ENCODE data around the gene ZNF771. TPM values are rescaled to one million over a fixed set of nuclear protein-coding genes. Genes with fewer than 3 reads are reported as not detected.

The ZNF771 gene
- total RNA-seq, 1 donor from 2014 or later: 16.3 TPM

DNA sequence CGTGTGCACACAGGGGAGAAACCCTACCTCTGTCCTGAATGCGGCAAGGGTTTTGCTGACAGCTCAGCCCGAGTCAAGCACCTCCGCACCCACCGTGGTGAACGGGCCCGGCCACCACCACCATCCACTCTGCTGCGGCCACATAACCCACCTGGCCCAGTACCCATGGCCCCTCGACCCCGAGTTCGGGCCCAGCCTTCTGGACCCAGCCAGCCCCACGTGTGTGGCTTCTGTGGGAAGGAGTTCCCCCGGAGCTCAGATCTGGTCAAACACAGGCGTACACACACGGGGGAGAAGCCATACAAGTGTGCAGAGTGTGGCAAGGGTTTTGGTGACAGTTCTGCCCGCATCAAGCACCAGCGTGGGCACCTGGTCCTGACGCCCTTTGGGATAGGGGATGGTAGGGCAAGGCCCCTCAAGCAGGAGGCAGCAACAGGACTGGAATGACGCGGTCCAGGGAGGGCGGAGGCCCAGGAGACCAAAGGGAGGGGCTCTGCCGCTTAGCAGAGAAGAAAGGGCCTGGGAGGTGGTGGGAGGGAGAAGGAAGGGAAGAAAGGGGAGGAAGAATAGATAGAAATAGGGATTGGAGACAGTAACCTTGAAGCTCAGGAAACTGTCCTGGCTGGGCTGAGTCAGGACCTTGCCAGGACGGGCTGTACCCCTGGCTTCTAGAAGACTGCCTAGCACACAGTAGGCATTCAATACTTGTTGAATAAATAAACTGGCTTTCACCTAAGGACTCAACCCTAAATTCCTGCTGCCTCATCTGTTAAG, 8.6 kb upstream of the ZNF771 start:
- H3K36me3 Mint-ChIP-seq (ENCODE audit: low read depth, unreplicated experiment): peaks cover 13% of the 10 kb centered on the region
- peaks cover 35% of the 10 kb centered on the region for H3K4me1 Mint-ChIP-seq (ENCODE audit: unreplicated experiment)
- DNase-seq (ENCODE audit: low spot score): no peak
- H3K4me3 Mint-ChIP-seq (ENCODE audit: unreplicated experiment): peak overlapping the region; percentile 73
- peaks cover 15% of the 10 kb centered on the region for H3K27me3 Mint-ChIP-seq (ENCODE audit: unreplicated experiment)
- TF ChIP-seq, protein P1, sequence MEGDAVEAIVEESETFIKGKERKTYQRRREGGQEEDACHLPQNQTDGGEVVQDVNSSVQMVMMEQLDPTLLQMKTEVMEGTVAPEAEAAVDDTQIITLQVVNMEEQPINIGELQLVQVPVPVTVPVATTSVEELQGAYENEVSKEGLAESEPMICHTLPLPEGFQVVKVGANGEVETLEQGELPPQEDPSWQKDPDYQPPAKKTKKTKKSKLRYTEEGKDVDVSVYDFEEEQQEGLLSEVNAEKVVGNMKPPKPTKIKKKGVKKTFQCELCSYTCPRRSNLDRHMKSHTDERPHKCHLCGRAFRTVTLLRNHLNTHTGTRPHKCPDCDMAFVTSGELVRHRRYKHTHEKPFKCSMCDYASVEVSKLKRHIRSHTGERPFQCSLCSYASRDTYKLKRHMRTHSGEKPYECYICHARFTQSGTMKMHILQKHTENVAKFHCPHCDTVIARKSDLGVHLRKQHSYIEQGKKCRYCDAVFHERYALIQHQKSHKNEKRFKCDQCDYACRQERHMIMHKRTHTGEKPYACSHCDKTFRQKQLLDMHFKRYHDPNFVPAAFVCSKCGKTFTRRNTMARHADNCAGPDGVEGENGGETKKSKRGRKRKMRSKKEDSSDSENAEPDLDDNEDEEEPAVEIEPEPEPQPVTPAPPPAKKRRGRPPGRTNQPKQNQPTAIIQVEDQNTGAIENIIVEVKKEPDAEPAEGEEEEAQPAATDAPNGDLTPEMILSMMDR (IDR thresholded peaks at IDR 0.05; ENCODE audit: unreplicated experiment): no peak
- H3K27ac Mint-ChIP-seq (ENCODE audit: unreplicated experiment): peak overlapping the region; percentile 82
- no peaks in the 10 kb centered on the region for H3K9me3 Mint-ChIP-seq (ENCODE audit: unreplicated experiment)

DNA sequence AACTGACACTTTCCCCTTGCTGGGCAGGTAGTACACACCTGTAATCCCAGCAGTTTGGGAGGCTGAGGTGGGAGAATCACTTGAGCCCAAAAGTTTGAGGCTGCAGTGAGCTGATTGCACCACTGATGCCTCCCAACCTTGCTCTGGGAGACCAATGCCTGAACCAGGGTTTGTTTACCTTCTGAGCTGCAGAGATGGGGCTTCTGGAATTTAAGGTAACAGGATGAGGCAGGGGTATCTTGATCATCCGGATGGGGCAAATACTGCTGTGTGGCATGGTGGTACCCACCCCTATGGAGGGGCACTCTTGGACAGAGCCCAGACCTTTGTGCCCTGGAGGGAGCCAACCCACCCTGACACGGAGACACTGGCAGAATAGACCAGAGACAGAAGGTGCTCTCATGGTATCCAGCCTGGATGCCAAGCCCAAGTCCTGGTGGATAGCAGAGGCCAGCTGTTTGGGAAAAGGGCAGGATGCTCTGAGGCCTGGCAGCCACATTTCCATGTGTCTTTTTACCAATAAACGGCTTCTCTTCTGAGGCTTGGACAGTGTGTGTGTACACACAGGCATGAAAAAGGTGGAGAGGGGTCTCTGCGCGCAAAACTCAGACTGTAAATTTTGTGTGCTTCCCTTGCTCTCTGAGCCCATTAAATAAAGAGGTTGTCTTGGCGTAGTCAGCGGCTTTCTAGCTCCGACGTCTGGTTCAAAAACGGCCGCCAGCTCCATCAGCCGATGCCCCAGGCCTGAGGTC, 7.8 kb upstream of the ZNF771 start:
- Mint-ChIP-seq H3K4me1 (ENCODE audit: unreplicated experiment) (peaks cover 27% of the 10 kb centered on the region), H3K27ac (ENCODE audit: unreplicated experiment) (peak overlapping the region; percentile 82), H3K4me3 (ENCODE audit: unreplicated experiment) (peak overlapping the region; percentile 87), H3K36me3 (ENCODE audit: low read depth, unreplicated experiment) (peaks cover 13% of the 10 kb centered on the region), H3K27me3 (ENCODE audit: unreplicated experiment) (peaks cover 13% of the 10 kb centered on the region), H3K9me3 (ENCODE audit: unreplicated experiment) (no peaks in the 10 kb centered on the region)
- TF ChIP-seq, protein P1 (IDR thresholded peaks at IDR 0.05; ENCODE audit: unreplicated experiment): no peak
- DNase-seq (ENCODE audit: low spot score): no peak

DNA sequence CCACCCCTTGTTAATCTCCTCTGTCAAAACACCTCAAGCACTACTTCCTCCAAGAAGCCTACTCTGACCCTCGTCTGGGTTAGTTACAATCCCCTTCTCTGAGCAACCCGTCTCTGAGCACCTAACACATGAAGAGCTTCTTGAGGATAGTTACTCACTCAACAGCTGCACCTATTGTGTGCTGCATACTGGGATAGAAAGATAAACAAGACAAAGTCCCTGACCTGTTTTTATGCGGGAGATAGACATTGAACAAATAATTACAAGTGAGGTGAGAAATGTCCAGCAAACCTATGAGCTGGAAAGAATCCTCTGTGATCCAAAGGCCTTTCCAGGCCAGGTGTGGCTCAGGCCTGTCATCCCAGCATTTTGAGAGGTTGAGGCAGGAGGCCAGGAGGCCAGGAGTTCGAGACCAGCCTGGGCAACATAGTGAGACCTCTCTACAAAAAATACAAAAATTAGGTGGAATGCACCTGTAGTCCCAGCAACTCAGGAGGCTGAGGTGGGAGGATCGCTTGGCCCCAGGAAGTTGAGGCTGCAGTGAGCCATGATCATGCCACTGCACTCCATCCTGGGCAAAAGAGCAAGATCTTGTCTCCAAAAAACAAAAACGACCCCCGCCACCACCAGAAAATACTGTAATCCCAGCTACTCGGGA, 5.5 kb upstream of the ZNF771 start:
- DNase-seq (ENCODE audit: low spot score): no peak
- peak overlapping the region; percentile 33 for H3K27ac Mint-ChIP-seq (ENCODE audit: unreplicated experiment)
- H3K4me1 Mint-ChIP-seq (ENCODE audit: unreplicated experiment): peaks cover 19% of the 10 kb centered on the region
- H3K36me3 Mint-ChIP-seq (ENCODE audit: low read depth, unreplicated experiment): peaks cover 5% of the 10 kb centered on the region
- TF ChIP-seq, protein P1 (IDR thresholded peaks at IDR 0.05; ENCODE audit: unreplicated experiment): no peak
- peaks cover 10% of the 10 kb centered on the region for H3K27me3 Mint-ChIP-seq (ENCODE audit: unreplicated experiment)
- H3K4me3 Mint-ChIP-seq (ENCODE audit: unreplicated experiment): peak overlapping the region; percentile 70
- no peaks in the 10 kb centered on the region for H3K9me3 Mint-ChIP-seq (ENCODE audit: unreplicated experiment)

DNA sequence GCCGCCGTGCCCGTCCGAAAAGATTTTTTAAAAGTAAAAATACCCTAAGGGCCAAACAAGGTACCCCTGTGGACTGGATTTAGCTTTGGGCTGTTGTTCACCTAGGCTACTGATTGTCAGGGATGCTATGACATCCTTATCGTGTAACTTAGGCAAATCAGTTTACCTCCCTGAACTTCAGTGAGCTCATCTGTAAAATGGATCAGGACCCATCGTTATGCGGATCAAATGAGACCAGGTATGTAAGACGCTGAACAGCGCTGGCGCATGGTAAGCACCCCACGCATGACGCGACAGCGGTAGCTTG, 658 bp upstream of the ZNF771 start:
- Mint-ChIP-seq H3K4me3 (ENCODE audit: unreplicated experiment) (peak overlapping the region; percentile 92), H3K27ac (ENCODE audit: unreplicated experiment) (peak overlapping the region; percentile 32), H3K4me1 (ENCODE audit: unreplicated experiment) (peaks cover 31% of the 10 kb centered on the region), H3K27me3 (ENCODE audit: unreplicated experiment) (peaks cover 4% of the 10 kb centered on the region), H3K9me3 (ENCODE audit: unreplicated experiment) (no peaks in the 10 kb centered on the region), H3K36me3 (ENCODE audit: low read depth, unreplicated experiment) (peaks cover 8% of the 10 kb centered on the region)
- no peak for DNase-seq (ENCODE audit: low spot score)
- TF ChIP-seq, protein P1 (IDR thresholded peaks at IDR 0.05; ENCODE audit: unreplicated experiment): no peak
